HepG2 (cell line): ENCODE data around the gene RECK. TPM values are rescaled to one million over a fixed set of nuclear protein-coding genes. Genes with fewer than 3 reads are reported as not detected.

ENCODE experiments used
- ARNT ChIP-seq: fragments of 450-650 bp; IDR thresholded peaks from 2 replicates; pipeline ENCODE4 v1.6.1; 2017
- CBX2 ChIP-seq, 2 experiments: fragments of 200-600 bp in 1 of 2; sonication (generic); formaldehyde crosslinking in 1 of 2; IDR thresholded peaks; 2 replicates each; pipeline versions ENCODE4 v1.7.0 to v1.8.1; 2018 to 2022; ENCODE audit warnings: low read depth in 2 of 2, low read length in 1 of 2, mild to moderate bottlenecking in 1 of 2, missing genetic modification reagents in 1 of 2
- CTCF ChIP-seq: sonication (generic); formaldehyde crosslinking; IDR thresholded peaks from 2 replicates; pipeline ENCODE4 v1.5.0; 2020; ENCODE audit warnings: mild to moderate bottlenecking, missing genetic modification reagents, moderate library complexity
- DPF2 ChIP-seq: sonication (generic); formaldehyde crosslinking; IDR thresholded peaks from 2 replicates; pipeline ENCODE4 v1.4.0; 2020; ENCODE audit warnings: mild to moderate bottlenecking, low read depth, missing genetic modification reagents, borderline replicate concordance
- ELF3 ChIP-seq: IDR thresholded peaks from 2 replicates; pipeline ENCODE4 v1.6.1; 2016; ENCODE audit warnings: missing genetic modification reagents, missing compliant biosample characterization
- GABPB1 ChIP-seq: IDR thresholded peaks from 2 replicates; pipeline ENCODE4 v1.6.1; 2016; ENCODE audit warnings: mild to moderate bottlenecking, missing genetic modification reagents, moderate library complexity, missing compliant biosample characterization
- HDAC2 ChIP-seq: sonication (generic); formaldehyde crosslinking; IDR thresholded peaks from 2 replicates; pipeline ENCODE4 v1.4.0; 2020; ENCODE audit warnings: missing genetic modification reagents
- HIC2 ChIP-seq: sonication (generic); formaldehyde crosslinking; IDR thresholded peaks from 2 replicates; pipeline ENCODE4 v1.9.0; 2022; ENCODE audit warnings: low read depth, missing genetic modification reagents
- HMG20B ChIP-seq: conservative IDR thresholded peaks from 2 replicates; pipeline ENCODE4 v1.6.1; 2016; ENCODE audit warnings: missing genetic modification reagents, missing compliant biosample characterization
- KAT7 ChIP-seq: IDR thresholded peaks from 2 replicates; pipeline ENCODE4 v1.6.1; 2018; ENCODE audit warnings: borderline replicate concordance, missing compliant biosample characterization
- KAT8 ChIP-seq: IDR thresholded peaks from 2 replicates; pipeline ENCODE4 v1.6.1; 2016; ENCODE audit warnings: missing genetic modification reagents, missing compliant biosample characterization
- RARA ChIP-seq: IDR thresholded peaks from 2 replicates; pipeline ENCODE4 v1.6.1; 2016; ENCODE audit warnings: missing genetic modification reagents, missing compliant biosample characterization
- REXO4 ChIP-seq: sonication (generic); formaldehyde crosslinking; IDR thresholded peaks from 2 replicates; pipeline ENCODE4 v1.8.0; 2022; ENCODE audit warnings: missing genetic modification reagents, mild to moderate bottlenecking, borderline replicate concordance
- SALL1 ChIP-seq: sonication (generic); formaldehyde crosslinking; IDR thresholded peaks from 2 replicates; pipeline ENCODE4 v1.8.0; 2022; ENCODE audit warnings: mild to moderate bottlenecking, missing genetic modification reagents
- SIN3A ChIP-seq: IDR thresholded peaks from 2 replicates; pipeline ENCODE4 v1.6.1; 2011; ENCODE audit warnings: low read depth, mild to moderate bottlenecking, control low read depth, low read length, borderline replicate concordance
- TOE1 ChIP-seq: sonication (generic); formaldehyde crosslinking; IDR thresholded peaks from 2 replicates; pipeline ENCODE4 v1.4.0; 2020; ENCODE audit warnings: mild to moderate bottlenecking, missing genetic modification reagents
- ZBTB26 ChIP-seq: IDR thresholded peaks from 2 replicates; pipeline ENCODE4 v1.6.1; 2016; ENCODE audit warnings: missing compliant biosample characterization, missing genetic modification reagents, borderline replicate concordance
- ZNF101 ChIP-seq: sonication (generic); formaldehyde crosslinking; IDR thresholded peaks from 2 replicates; pipeline ENCODE4 v1.4.0; 2020; ENCODE audit warnings: mild to moderate bottlenecking, low read depth, missing genetic modification reagents, borderline replicate concordance
- ZNF124 ChIP-seq: sonication (generic); formaldehyde crosslinking; IDR thresholded peaks from 2 replicates; pipeline ENCODE4 v1.4.0; 2020; ENCODE audit warnings: missing genetic modification reagents
- ZNF513 ChIP-seq: sonication (generic); formaldehyde crosslinking; conservative IDR thresholded peaks from 2 replicates; pipeline ENCODE4 v1.5.0; 2020; ENCODE audit warnings: missing genetic modification reagents
- ZNF7 ChIP-seq: IDR thresholded peaks from 2 replicates; pipeline ENCODE4 v1.6.1; 2016; ENCODE audit warnings: missing biosample characterization, missing genetic modification reagents
- ZNF790 ChIP-seq: sonication (generic); formaldehyde crosslinking; IDR thresholded peaks from 2 replicates; pipeline ENCODE4 v1.8.0; 2022; ENCODE audit warnings: missing genetic modification reagents, mild to moderate bottlenecking, borderline replicate concordance
- ZNF891 ChIP-seq: sonication (generic); formaldehyde crosslinking; IDR thresholded peaks from 2 replicates; pipeline ENCODE4 v1.5.0; 2020; ENCODE audit warnings: mild to moderate bottlenecking, missing genetic modification reagents
- ZSCAN9 ChIP-seq: IDR thresholded peaks from 2 replicates; pipeline ENCODE4 v1.6.1; 2016; ENCODE audit warnings: borderline replicate concordance
- polyA plus RNA-seq, 8 experiments: library from polyadenylated mRNA; depleted of rRNA in 3 of 8; stranded (reverse) in 7 of 8; unstranded in 1 of 8; fragments of >200 nt; fragmentation: Illumina TruSeq in 4 of 8; extraction: Trizol in 4 of 8; gene quantifications; 2 replicates each; pipeline versions ENCODE4 v1.2.1 to v1.2.3, GENCODE V29; 2011 to 2016; ENCODE audit warnings: low read depth in 4 of 8, missing spikeins in 1 of 8, mixed read lengths in 1 of 8; ENCODE audit not compliant: insufficient read depth in 1 of 8
- total RNA-seq, 5 experiments: library from RNA; depleted of rRNA; stranded (reverse); fragments of >200 nt; fragmentation: Illumina TruSeq; extraction: Trizol; gene quantifications; 2 replicates each; pipeline ENCODE4 v1.2.3, GENCODE V29; 2016; ENCODE audit warnings: low read depth in 1 of 5

RECK gene
- total and polyA plus RNA-seq, 2 of the 13 experiments (the other 11 are each of a cell fraction or from before 2014, with no cell fraction given), result 3.1 to 4.8 TPM

DNA sequence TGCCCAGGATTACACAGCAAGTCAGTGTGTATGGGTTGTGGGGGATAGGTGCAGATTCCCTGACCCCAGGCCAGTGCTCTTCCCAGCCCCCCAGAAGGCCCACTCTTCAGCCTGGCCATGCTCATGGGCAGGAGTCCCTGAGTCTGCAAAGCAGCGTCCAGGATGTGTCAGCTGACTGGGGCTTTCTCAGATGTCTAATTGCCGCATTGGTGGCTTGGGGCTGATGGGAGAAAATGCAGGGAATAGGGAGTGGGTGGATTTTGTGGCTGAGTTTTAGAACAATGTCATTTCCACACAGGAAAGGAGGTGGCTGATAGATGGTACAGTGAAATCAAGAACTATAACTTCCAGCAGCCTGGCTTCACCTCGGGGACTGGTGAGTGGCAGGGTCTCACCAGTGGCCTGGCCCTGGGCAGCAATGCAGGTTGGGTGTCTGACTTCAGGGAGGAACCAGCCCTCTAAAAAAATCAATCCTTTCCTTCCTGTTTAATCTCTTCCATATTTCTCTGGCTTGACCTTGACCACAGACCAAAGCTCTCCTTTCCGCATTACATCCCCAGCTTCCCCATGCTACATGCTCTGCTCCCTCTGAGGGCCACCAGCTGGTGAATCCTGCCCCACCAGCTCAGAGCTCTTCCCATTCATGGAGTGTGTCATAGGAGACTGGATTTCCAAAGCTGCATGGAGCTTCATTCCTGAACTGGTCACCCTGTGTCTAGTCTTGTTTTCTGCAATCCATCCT lies 114.0 kb downstream of the RECK start (continued):
- peak; percentile 35; the same call in 1 of the 2 replicates for TF ChIP-seq HIC2 (CRISPR knock-in tag)
- no peak for TF ChIP-seq SIN3A
- no peak for TF ChIP-seq ZNF790 (CRISPR knock-in tag)
- TF ChIP-seq KAT8 (CRISPR knock-in tag), result peak; percentile 18; the same call in 1 of the 2 replicates
- TF ChIP-seq HDAC2 (CRISPR knock-in tag), result 0 out of 2 replicates have a peak, but pooled peaks have one; percentile 11
- no peak for TF ChIP-seq ZNF101 (CRISPR knock-in tag)
- no peak for TF ChIP-seq ZNF513 (CRISPR knock-in tag)
- no peak for TF ChIP-seq ZNF124 (CRISPR knock-in tag)
- TF ChIP-seq ZNF7, result no peak
- TF ChIP-seq TOE1, result no peak
- TF ChIP-seq CBX2 (IDR thresholded peaks at IDR 0.05; ENCODE audit: low read depth, low read length), result no peak
- no peak for TF ChIP-seq CBX2 (CRISPR knock-in tag; IDR thresholded peaks at IDR 0.05; ENCODE audit: low read depth)
- no peak for TF ChIP-seq KAT7 (CRISPR knock-in tag)
- TF ChIP-seq REXO4, result no peak
- no peak for TF ChIP-seq DPF2 (CRISPR knock-in tag)
- 0 out of 2 replicates have a peak, but pooled peaks have one; percentile 29 for TF ChIP-seq GABPB1
- no peak for TF ChIP-seq HMG20B (CRISPR knock-in tag)
- 0 out of 2 replicates have a peak, but pooled peaks have one; percentile 17 for TF ChIP-seq CTCF (CRISPR knock-in tag)
- TF ChIP-seq ZSCAN9 (CRISPR knock-in tag), result no peak
- peak; percentile 55 for TF ChIP-seq RARA (CRISPR knock-in tag)
- TF ChIP-seq ZBTB26 (CRISPR knock-in tag), result 0 out of 2 replicates have a peak, but pooled peaks have one; percentile 43
- TF ChIP-seq SALL1 (CRISPR knock-in tag), result peak; percentile 95
- peak; percentile 58 for TF ChIP-seq ELF3
- TF ChIP-seq ARNT, result no peak
- no peak for TF ChIP-seq ZNF891 (CRISPR knock-in tag)
